Keratinocyte (primary cell): ENCODE data around the gene STX17.

ENCODE experiments used
- CTCF ChIP-seq, 3 experiments: IDR thresholded peaks in 1 of 3; conservative IDR thresholded peaks in 1 of 3; optimal IDR thresholded peaks in 1 of 3; 2 replicates in 2 of 3; 3 replicates in 1 of 3; pipeline versions ENCODE3 to v1.5.1; 2011; ENCODE audit warnings: low read length in 3 of 3, mild to moderate bottlenecking in 3 of 3, moderate library complexity in 2 of 3, control low read depth in 1 of 3, inconsistent platforms in 1 of 3; ENCODE audit not compliant: insufficient read depth in 2 of 3; ENCODE audit errors: extremely low read depth in 1 of 3
- EZH2 ChIP-seq: IDR thresholded peaks from one replicate; pipeline ENCODE4 v1.6.1; 2012; ENCODE audit warnings: inconsistent platforms, mild to moderate bottlenecking, low read length, moderate library complexity

GRCh38 chr9:99925541-99925940 is 19.1 kb downstream of the STX17 start:
- TF ChIP-seq CTCF (optimal IDR thresholded peaks at IDR 0.05 in 1 of 3, IDR thresholded peaks at IDR 0.05 in 1 of 3, conservative IDR thresholded peaks at IDR 0.05 in 1 of 3; ENCODE audit: extremely low read depth in 1 of 3, insufficient read depth in 2 of 3, low read length in 3 of 3): no peak
- TF ChIP-seq EZH2: no peak
